Cerebellar nuclear complex (tissue), 1 donor: ENCODE data around the gene NACA2.
"Not testable (repeated sequence)": the region's sequence is repeated elsewhere in the genome, so short reads cannot be mapped to it uniquely, and the experiment has no call there.

Source experiments
- DNase-seq, 2 experiments: peaks; one replicate each; lab custom pipeline; 2025; lab: John Stamatoyannopoulos, UW

Gene NACA2

DNA sequence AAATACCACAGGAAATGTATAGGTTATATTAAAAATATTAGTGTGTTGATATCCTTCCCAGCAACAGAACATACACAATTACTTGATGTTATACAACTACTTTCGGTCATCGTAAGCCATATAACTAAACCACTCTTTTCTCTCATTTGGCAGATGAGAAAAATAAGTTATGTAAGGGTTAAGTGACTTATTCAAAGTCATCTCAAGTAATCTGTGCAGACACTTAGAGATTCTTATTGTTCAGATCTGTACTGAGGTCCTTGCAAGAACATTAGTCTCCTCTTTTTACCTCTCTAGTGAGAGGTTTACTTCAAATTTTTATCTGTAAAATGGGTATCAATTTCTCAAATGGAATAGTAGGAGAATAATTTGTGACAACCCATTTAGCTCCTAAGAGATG lies 15.0 kb downstream of the NACA2 start:
- DNase-seq: no peak

DNA sequence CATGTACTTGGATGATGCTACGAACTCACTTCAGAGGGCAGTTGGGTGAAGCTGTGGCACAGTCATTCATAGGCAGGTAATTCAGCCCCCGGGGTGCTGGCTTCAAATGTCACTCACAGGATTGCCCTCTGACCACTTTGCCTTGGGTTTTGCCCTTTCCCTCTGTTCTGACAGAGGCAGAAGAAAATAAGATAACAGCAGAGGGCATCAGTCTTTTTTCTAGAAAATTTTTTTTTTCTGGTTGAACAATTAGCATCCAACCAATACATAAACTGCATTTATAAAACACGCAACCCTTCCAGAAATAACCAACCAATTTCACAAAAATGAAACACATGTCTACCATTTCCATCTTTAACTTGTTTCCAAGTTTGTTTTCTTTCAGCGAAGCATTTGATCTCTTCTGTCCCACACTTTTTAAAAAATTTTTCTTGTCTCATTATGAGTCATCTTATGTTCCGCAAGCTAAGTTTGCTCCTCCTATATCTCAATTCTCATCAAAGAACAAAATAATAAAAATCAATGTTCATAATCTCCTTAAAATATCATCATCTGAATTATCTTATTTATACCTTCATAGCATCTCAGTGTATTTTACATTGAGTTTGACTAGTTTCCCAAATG lies 15.6 kb downstream of the NACA2 start:
- no peak for DNase-seq

DNA sequence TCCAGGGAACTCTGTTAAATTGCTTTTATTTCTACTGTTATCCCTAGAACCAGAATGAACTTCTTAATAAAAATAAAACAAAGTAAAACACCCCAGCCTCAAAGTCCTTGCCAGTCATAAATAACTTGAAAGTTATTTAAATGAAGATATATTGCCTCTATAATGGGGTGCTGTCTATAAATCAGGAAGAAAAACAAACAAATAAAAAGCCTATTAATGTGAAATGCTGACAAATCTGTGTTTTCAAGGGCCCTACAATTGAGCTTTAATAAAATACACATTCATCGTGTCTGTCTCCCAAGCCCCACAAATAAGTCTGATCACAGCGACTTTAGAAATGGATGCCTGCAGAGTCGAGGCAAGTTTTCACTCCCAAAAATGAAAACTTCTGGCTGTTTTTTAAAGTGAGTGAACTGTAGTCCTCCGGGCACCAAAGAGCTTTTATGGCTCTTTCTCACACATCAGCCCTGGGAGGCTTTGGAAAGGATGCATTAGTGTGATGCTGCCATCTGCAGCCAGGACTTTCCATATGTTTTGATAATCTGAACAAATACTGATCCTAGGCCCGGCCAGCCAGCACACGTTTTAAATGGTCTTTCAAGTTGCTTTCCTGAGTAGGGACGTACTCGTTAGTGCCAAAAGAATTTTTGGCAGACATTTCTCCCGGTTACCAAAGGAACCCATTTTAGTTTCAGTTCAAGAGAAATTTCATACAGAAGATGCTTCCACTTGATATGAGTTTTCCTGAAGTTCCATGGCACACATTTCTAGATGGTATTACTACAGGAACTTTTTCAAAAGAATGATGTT lies 16.3 kb downstream of the NACA2 start:
- DNase-seq: no peak

- DNase-seq: not testable (repeated sequence)
Measured at GRCh38 chr17:61572547-61572946, 18.5 kb downstream of the NACA2 start.

GRCh38 chr17:61571624-61572023 lies 19.4 kb downstream of the NACA2 start:
- no peak for DNase-seq

DNA sequence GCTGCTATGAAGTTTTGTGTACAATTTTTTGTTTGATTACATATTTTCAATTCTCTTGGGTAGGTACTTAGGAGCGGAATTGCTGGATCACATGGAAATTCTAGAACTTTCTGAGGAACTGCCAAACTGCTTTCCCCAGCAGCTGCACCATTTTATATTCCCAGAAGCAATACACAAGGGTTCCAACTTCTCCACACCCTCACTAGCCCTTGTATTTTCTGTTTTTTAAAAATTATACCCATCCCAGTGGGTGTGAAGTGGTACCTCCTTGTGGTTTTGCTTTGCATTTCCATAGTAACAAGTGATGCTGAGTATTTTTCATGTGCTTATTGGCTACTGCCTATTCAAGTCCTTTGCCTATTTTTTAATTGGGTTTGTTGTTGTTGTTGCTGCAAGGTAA lies 20.9 kb downstream of the NACA2 start:
- DNase-seq: no peak

DNA sequence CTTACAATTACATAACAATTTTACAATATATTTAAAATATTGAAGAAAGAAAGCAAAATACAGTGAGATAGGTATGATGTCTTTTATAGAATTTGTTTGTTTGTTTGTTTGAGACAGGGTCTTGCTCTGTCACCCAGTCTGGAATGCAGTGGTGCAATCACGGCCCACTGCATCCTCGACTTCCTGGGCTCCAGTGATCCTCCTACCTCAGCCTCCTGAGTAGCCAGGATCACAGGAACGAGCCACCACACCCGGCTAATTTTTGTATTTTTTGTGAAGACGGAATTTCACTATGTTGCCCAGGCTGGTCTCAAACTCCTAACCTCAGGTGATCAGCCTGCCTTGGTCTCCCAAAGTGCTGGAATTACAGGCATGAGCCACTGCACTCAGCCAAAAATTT lies 21.5 kb downstream of the NACA2 start:
- DNase-seq: not testable (repeated sequence)

DNA sequence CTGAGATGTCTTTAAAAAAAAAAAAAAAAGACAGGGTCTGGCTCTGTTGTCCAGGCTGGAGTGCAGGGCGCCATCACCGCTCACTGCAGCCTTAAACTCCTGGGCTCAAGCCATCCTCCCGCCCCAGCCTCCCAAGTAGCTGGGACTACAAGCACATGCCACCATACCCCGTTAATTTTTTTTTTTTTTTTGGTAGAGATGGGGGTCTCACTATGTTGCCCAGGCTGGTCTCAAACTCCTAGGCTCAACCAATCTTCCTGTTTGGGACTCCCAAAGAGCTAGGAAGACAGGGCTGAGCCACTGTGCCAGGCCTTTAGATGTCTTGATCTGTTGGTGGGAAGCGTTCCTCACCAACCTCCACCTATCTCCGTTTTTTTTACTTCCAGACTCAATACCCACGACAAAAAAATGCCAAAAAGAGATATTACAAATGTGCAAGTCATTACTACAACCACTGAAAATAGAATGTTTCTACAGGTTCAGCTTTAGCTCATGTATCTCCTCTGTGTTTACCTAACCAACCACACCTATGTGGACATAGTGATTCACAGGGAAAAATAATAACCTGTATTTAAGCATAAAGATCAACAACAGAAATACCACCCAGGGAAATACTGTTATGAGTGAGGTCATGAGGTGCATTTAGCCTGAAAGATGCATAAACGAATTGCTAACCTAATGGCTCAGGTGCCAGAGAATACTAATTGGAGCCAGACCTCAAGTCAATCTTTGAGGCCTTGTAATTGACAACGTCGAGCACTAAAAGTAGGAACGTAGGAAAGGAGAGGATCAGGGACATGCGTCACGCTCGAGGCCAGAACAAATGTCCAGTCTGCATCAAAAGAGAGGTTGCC lies 22.6 kb downstream of the NACA2 start:
- DNase-seq: no peak

GRCh38 chr17:61567045-61567802 lies 23.8 kb downstream of the NACA2 start:
- no peak for DNase-seq

GRCh38 chr17:61566448-61566847 lies 24.6 kb downstream of the NACA2 start:
- DNase-seq: not testable (repeated sequence)

GRCh38 chr17:61565850-61566249 lies 25.2 kb downstream of the NACA2 start:
- not testable (repeated sequence) for DNase-seq

DNA sequence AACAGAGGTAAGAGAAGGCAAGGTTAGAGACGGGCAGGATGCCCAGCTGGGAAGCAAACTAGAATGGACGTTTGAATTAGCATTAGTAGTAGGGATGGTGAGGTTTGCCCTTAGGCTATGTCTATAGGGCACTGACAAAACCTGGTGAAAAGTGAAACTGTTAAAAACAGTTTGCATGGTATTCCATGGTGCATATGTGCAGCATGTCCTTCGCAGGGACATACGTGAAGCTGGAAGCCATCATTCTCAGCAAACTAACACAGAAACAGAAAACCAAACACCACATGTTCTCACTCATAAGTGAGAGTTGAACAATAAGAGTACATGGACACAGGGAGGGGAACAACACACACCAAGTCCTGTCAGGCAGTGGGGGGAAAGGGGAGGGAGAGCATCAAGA lies 25.8 kb downstream of the NACA2 start:
- no peak for DNase-seq

DNA sequence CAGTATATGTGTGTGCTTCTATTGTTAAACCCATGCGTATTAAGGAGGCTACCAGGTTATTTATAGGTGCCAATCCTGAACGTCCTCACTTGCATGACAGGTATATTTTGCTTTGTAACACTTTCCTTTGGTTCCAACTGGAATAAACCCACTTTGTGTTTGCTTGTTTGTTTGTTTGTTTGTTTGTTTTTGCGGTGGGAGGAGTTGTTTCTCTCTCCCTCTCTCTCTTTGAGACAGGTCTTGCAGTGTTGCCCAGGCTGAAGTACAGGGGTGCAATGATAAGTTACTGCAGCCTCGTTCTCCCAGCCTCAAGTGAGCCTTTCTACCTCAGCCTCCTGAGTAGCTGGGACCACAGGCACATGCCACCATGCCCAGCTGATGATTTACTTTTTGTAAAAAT lies 28.7 kb downstream of the NACA2 start:
- no peak for DNase-seq

GRCh38 chr17:61561354-61561753 lies 29.7 kb downstream of the NACA2 start:
- no peak for DNase-seq

- no peak for DNase-seq
Measured at GRCh38 chr17:61560071-61560470, 30.9 kb downstream of the NACA2 start.

GRCh38 chr17:61556224-61557188 lies 34.5 kb downstream of the NACA2 start:
- no peak for DNase-seq

- DNase-seq: no peak
Measured at GRCh38 chr17:61555127-61555566, 35.9 kb downstream of the NACA2 start.

- DNase-seq: no peak
Measured at GRCh38 chr17:61554209-61554608, 36.8 kb downstream of the NACA2 start.

- not testable (repeated sequence) for DNase-seq
Measured at GRCh38 chr17:61552560-61552959, 38.5 kb downstream of the NACA2 start.

- DNase-seq: no peak
Measured at GRCh38 chr17:61551255-61551742, 39.7 kb downstream of the NACA2 start.
